ENCODE measurements around the gene SFMBT1. TPM values are rescaled to one million over a fixed set of nuclear protein-coding genes. Genes with fewer than 3 reads are reported as not detected.

SFMBT1 gene
- total and polyA plus RNA-seq, 2 of the 8 experiments (the other 6 are each of a cell fraction or from before 2014, with no cell fraction given) = 8.1 to 16.8 TPM

GRCh38 chr3:52873433-52874159, 172.3 kb downstream of the SFMBT1 start:
- Histone ChIP-seq H3K36me3 (ENCODE audit: control insufficient read depth in 2 of 4, insufficient read depth in 4 of 4, low read length in 3 of 4) (no peaks in the 10 kb centered on the region), H2AFZ (ENCODE audit: low read length) (no peak overlapping the region), H4K5ac (ENCODE audit: insufficient read length, low read depth, low read length) (no peak overlapping the region), H3K23ac (ENCODE audit: insufficient read length) (no peak overlapping the region), H3K56ac (replicated peaks; ENCODE audit: insufficient read length, low read depth, low read length) (no peak overlapping the region), H2BK5ac (ENCODE audit: low read depth, low read length) (no peak overlapping the region), H4K20me1 (replicated peaks in 1 of 2; ENCODE audit: control insufficient read depth in 1 of 2, insufficient read depth in 2 of 2, low read length in 2 of 2) (peaks cover 0 to 10% of the 10 kb centered on the region in 2 experiments), H3K9me3 (ENCODE audit: insufficient read depth in 2 of 2, low read depth in 1 of 2, low read length in 1 of 2) (no peaks in the 10 kb centered on the region), H3K4me3 (ENCODE audit: extremely low read depth in 1 of 4, insufficient read depth in 2 of 4, low read depth in 3 of 4, low read length in 4 of 4) (no peak overlapping the region), H3K4ac (replicated peaks; ENCODE audit: insufficient read length, low read depth, low read length) (no peak overlapping the region), H3K14ac (ENCODE audit: insufficient read length) (no peak overlapping the region), H2BK120ac (replicated peaks; ENCODE audit: low read depth, low read length) (no peak overlapping the region), H3K4me1 (replicated peaks in 1 of 4; ENCODE audit: control insufficient read depth in 3 of 4, insufficient read depth in 4 of 4, low read length in 3 of 4) (peaks cover 0 to 9% (median 3%) of the 10 kb centered on the region in 4 experiments; a peak in 5 of 7 replicates), H3K79me2 (ENCODE audit: control insufficient read depth in 1 of 2, insufficient read depth in 2 of 2, low read length in 2 of 2) (peaks cover 0 to 12% of the 10 kb centered on the region in 2 experiments; a peak in 2 of 4 replicates), H2BK20ac (ENCODE audit: low read length) (no peak overlapping the region), H2BK15ac (ENCODE audit: low read length) (no peak overlapping the region), H3K27ac (ENCODE audit: low read depth, low read length) (no peak overlapping the region), H3K9ac (replicated peaks in 1 of 4; ENCODE audit: extremely low read depth in 1 of 4, low read depth in 3 of 4, low read length in 3 of 4) (no peak overlapping the region), H3K27me3 (replicated peaks in 1 of 4; ENCODE audit: control insufficient read depth in 3 of 4, extremely low read depth in 1 of 4, insufficient read depth in 3 of 4, low read length in 3 of 4) (no peaks in the 10 kb centered on the region), H4K8ac (ENCODE audit: extremely low read depth, insufficient read depth, low read length) (no peak overlapping the region), H3K18ac (ENCODE audit: extremely low read depth, low read length) (no peak overlapping the region), H3K4me2 (ENCODE audit: insufficient read depth in 1 of 2, low read depth in 2 of 2, low read length in 2 of 2) (no peak overlapping the region), H3K23me2 (ENCODE audit: low read depth, low read length) (no peaks in the 10 kb centered on the region; the same call in 1 of the 2 replicates), H2AK5ac (ENCODE audit: low read depth, low read length) (no peak overlapping the region), H3K79me1 (ENCODE audit: low read depth, low read length) (peaks cover 5% of the 10 kb centered on the region), H4K91ac (replicated peaks; ENCODE audit: insufficient read length, low read length) (no peak overlapping the region), H2BK12ac (ENCODE audit: low read depth, low read length) (no peak overlapping the region)
- TF ChIP-seq POU5F1 (IDR thresholded peaks at IDR 0.05; ENCODE audit: low read depth, low read length) (no peak), SUZ12 (IDR thresholded peaks at IDR 0.05; ENCODE audit: low read length) (no peak), EZH2 (IDR thresholded peaks at IDR 0.05; ENCODE audit: low read depth, low read length, severe bottlenecking) (no peak), CBX8 (IDR thresholded peaks at IDR 0.05; ENCODE audit: borderline replicate concordance, low read depth, low read length) (no peak), MAFK (IDR thresholded peaks at IDR 0.05; ENCODE audit: low read depth, low read length) (no peak), BACH1 (IDR thresholded peaks at IDR 0.05; ENCODE audit: low read length) (peak; percentile 65; the same call in 1 of the 2 replicates), ZNF274 (IDR thresholded peaks at IDR 0.05; ENCODE audit: borderline replicate concordance, extremely low read depth, low read length) (no peak)
- no peak for DNase-seq (ENCODE audit: low read depth in 1 of 2, low spot score in 2 of 2)
- POLR2A ChIA-PET (ENCODE audit: partially characterized antibody) = no interaction called here
- CTCF ChIA-PET (ENCODE audit: partially characterized antibody) = interaction anchor here (0.5 to 1.2 kb wide), 5 partner anchors 9 to 327 kb away, joined by 3 to 4 read pairs (median 3); no protein-coding TSS in a partner anchor
- 86% methylated on average over 8 of the region's 8 CpGs; no CpG with 5 or more reads in 1 of the 2 experiments for WGBS, 2 experiments (ENCODE audit: extremely low coverage in 1 of 2, insufficient coverage in 1 of 2, insufficient read length in 1 of 2, insufficient replicate concordance in 2 of 2, low coverage in 1 of 2, low lambda C conversion rate in 2 of 2, missing lambda C conversion rate in 1 of 2)
- FAIRE-seq = no peak
